Kidney (tissue), 14 donors: ENCODE results near the gene TIMM29. TPM values are rescaled to one million over a fixed set of nuclear protein-coding genes. Genes with fewer than 3 reads are reported as not detected.

Experiments used
- DNase-seq, 5 donors: peaks; one replicate each; pipeline ENCODE4 v3.0.0-alpha.2; 2013 to 2020
- FAIRE-seq: peaks from 2 replicates; lab custom pipeline; 2012; peaks lifted over from hg19 to GRCh38; lab: Jason Lieb, UNC
- H3K27ac ChIP-seq, 2 donors: one replicate each; pipeline ENCODE4 v1.7.0; 2013; ENCODE audit warnings: low read depth in 2 of 2, low read length in 2 of 2, inconsistent platforms in 1 of 2
- H3K27me3 ChIP-seq: one replicate; pipeline ENCODE4 v1.7.1; 2013; ENCODE audit warnings: low read length, inconsistent platforms; ENCODE audit not compliant: control insufficient read depth, insufficient read depth
- H3K36me3 ChIP-seq, 3 donors: one replicate each; pipeline versions ENCODE4 v1.7.0 to v1.7.1; 2013; ENCODE audit warnings: low read length in 3 of 3, control low read depth in 1 of 3, inconsistent platforms in 1 of 3; ENCODE audit not compliant: insufficient read depth in 3 of 3, control insufficient read depth in 2 of 3
- H3K4me1 ChIP-seq, 3 donors: one replicate each; pipeline versions ENCODE4 v1.7.0 to v1.7.1; 2013; ENCODE audit warnings: low read length in 3 of 3, inconsistent platforms in 1 of 3, low read depth in 1 of 3; ENCODE audit not compliant: control insufficient read depth in 2 of 3, insufficient read depth in 2 of 3
- H3K4me3 ChIP-seq, 3 donors: one replicate each; pipeline versions ENCODE4 v1.7.0 to v1.8.1; 2013; ENCODE audit warnings: low read length in 3 of 3, control low read depth in 1 of 3, inconsistent platforms in 1 of 3
- H3K9ac ChIP-seq, 3 donors: one replicate each; pipeline versions ENCODE4 v1.7.0 to v1.7.1; 2013; ENCODE audit warnings: low read length in 3 of 3, control low read depth in 1 of 3, inconsistent platforms in 1 of 3
- H3K9me3 ChIP-seq, 3 donors: one replicate each; pipeline versions ENCODE4 v1.7.0 to v1.7.1; 2013; ENCODE audit warnings: low read length in 3 of 3, control low read depth in 1 of 3, inconsistent platforms in 1 of 3; ENCODE audit not compliant: control insufficient read depth in 2 of 3, insufficient read depth in 1 of 3
- intact Hi-C: fragments of 100-400 bp; cut with DNase I; formaldehyde crosslinking; loops from one replicate; pipeline ENCODE4 v1.11.1; 2022
- polyA plus RNA-seq: library from polyadenylated mRNA; stranded (reverse); fragments of 350-450 nt; fragmentation: Illumina TruSeq; extraction: RNeasy Lipid Tissue Mini Kit (QIAGEN cat#74804); gene quantifications from one replicate; pipeline ENCODE4 v1.2.3, GENCODE V29; 2014; ENCODE audit warnings: low read depth, low replicate concordance; ENCODE audit not compliant: insufficient read depth
- total RNA-seq: library from RNA; stranded (reverse); fragmentation: NEBNext Ultra II Directional; extraction: Animal tissue kit (Norgen Biotek cat#: 25700); gene quantifications from one replicate; pipeline ENCODE4 v1.2.1, GENCODE V29; 2021
- TF ChIP-seq, protein P1 (sequence below): IDR thresholded peaks from 3 replicates; pipeline ENCODE4 v1.5.1; 2012; ENCODE audit warnings: mild to moderate bottlenecking, moderate library complexity, borderline replicate concordance; ENCODE audit not compliant: insufficient read depth; ENCODE audit errors: extremely low read depth
- donor health status: control.
- donor health status: control.
- donor health status: control.
- donor health status: control.
- donor health status: control.
- donor health status: DM: yes; HTN: yes; CAD: no.
- donor health status: Normal renal cell carcinoma (clear cell type).

The TIMM29 gene
- total and polyA plus RNA-seq, 2 donors from 2014 or later = 16.8 to 21.7 TPM

GRCh38 chr19:10968527-10969135 lies 40.0 kb downstream of the TIMM29 start:
- Histone ChIP-seq H3K4me3 (no peak overlapping the region), H3K36me3 (peaks cover 0 to 3% (median 0%) of the 10 kb centered on the region in 3 donors), H3K27me3 (no peaks in the 10 kb centered on the region), H3K9me3 (no peaks in the 10 kb centered on the region), H3K9ac (no peak overlapping the region), H3K4me1 (peaks cover 2 to 12% (median 7%) of the 10 kb centered on the region in 3 donors), H3K27ac (peak overlapping the region; percentile 63 to 72)
- FAIRE-seq = no peak
- TF ChIP-seq, protein P1, sequence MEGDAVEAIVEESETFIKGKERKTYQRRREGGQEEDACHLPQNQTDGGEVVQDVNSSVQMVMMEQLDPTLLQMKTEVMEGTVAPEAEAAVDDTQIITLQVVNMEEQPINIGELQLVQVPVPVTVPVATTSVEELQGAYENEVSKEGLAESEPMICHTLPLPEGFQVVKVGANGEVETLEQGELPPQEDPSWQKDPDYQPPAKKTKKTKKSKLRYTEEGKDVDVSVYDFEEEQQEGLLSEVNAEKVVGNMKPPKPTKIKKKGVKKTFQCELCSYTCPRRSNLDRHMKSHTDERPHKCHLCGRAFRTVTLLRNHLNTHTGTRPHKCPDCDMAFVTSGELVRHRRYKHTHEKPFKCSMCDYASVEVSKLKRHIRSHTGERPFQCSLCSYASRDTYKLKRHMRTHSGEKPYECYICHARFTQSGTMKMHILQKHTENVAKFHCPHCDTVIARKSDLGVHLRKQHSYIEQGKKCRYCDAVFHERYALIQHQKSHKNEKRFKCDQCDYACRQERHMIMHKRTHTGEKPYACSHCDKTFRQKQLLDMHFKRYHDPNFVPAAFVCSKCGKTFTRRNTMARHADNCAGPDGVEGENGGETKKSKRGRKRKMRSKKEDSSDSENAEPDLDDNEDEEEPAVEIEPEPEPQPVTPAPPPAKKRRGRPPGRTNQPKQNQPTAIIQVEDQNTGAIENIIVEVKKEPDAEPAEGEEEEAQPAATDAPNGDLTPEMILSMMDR = no peak
- intact Hi-C loops = no loop called here
- DNase-seq = peak in 3 of 5 donors; percentile 48 to 57 (median 54)

GRCh38 chr19:10971107-10971726 lies 42.6 kb downstream of the TIMM29 start:
- Histone ChIP-seq H3K27ac (no peak overlapping the region), H3K27me3 (no peaks in the 10 kb centered on the region), H3K4me3 (no peak overlapping the region), H3K9me3 (no peaks in the 10 kb centered on the region), H3K36me3 (no peaks in the 10 kb centered on the region), H3K4me1 (peaks cover 2 to 25% (median 18%) of the 10 kb centered on the region in 3 donors), H3K9ac (no peak overlapping the region)
- FAIRE-seq = no peak
- TF ChIP-seq, protein P1 = no peak
- intact Hi-C loops = no loop called here
- DNase-seq = peak in 1 of 5 donors; percentile 12

DNA sequence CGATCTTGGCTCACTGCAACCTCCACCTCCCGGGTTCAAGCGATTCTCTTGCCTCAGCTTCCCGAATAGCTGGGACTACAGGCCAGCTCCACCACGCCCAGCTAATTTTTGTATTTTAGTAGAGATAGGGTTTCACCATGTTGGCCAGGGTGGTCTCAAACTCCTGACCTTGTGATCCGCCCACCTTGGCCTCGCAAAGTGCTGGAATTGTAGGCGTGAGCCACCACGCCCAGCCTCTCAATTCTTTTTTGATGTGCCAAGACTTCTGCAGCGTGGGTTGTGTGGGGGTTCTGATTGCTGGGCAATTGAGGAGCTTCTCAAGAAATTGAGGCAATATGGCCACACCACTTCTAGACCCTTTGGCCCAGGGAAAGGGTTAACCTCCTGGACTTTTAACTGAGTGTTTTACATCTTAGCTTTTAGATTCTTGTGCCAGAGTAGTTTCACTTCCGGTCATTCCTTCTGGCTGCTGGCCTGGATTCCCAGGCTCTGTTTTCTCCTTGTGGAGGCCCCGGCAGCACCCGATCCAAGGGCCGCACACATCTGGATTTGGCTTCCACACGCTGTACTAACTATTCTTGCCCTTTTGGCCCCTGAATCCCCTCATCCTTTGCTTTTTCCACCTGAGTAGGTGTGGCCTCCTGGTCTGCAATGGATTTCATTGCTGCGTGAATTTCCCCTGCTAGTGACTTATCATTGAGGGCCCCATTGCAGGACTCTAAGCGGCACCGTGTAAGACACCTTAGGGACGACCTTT lies 46.9 kb downstream of the TIMM29 start:
- peak overlapping the region; percentile 14 to 45 (median 25) for H3K4me3 ChIP-seq
- H3K9ac ChIP-seq = peak overlapping the region in 2 of 3 donors; percentile 43 to 76
- H3K36me3 ChIP-seq = no peaks in the 10 kb centered on the region
- intact Hi-C loops = no loop called here
- FAIRE-seq (no peak), DNase-seq (peak in 3 of 5 donors; percentile 38 to 88 (median 49))
- TF ChIP-seq, protein P1 = no peak
- H3K27ac ChIP-seq = peak overlapping the region; percentile 76 to 85
- H3K4me1 ChIP-seq = peaks cover 0 to 36% (median 32%) of the 10 kb centered on the region in 3 donors
- H3K27me3 ChIP-seq = no peaks in the 10 kb centered on the region
- no peaks in the 10 kb centered on the region for H3K9me3 ChIP-seq
